Superior temporal gyrus (tissue), 1 donor: ENCODE data around the gene VSTM5.

Experiments used
- DNase-seq: peaks from one replicate; pipeline ENCODE4 v3.0.0-alpha.2; 2016; ENCODE audit errors: extremely low spot score

Gene VSTM5

GRCh38 chr11:93842461-93842860 lies 8.0 kb downstream of the VSTM5 start:
- no peak for DNase-seq

GRCh38 chr11:93842034-93842433 lies 8.4 kb downstream of the VSTM5 start:
- DNase-seq, result no peak

GRCh38 chr11:93841446-93841845 lies 9.0 kb downstream of the VSTM5 start:
- no peak for DNase-seq

GRCh38 chr11:93840981-93841380 lies 9.4 kb downstream of the VSTM5 start:
- no peak for DNase-seq

- DNase-seq, result no peak
Measured at GRCh38 chr11:93840180-93840579, 10.2 kb downstream of the VSTM5 start.

GRCh38 chr11:93838967-93839366 lies 11.5 kb downstream of the VSTM5 start:
- no peak for DNase-seq

GRCh38 chr11:93832780-93833179 lies 17.6 kb downstream of the VSTM5 start:
- DNase-seq, result no peak

- DNase-seq, result no peak
Measured at GRCh38 chr11:93831343-93832127, 18.9 kb downstream of the VSTM5 start.

- no peak for DNase-seq
Measured at GRCh38 chr11:93829598-93829997, 20.8 kb downstream of the VSTM5 start.

GRCh38 chr11:93827363-93827762 lies 23.1 kb downstream of the VSTM5 start:
- no peak for DNase-seq

GRCh38 chr11:93823210-93823609 lies 27.2 kb downstream of the VSTM5 start:
- no peak for DNase-seq

- DNase-seq, result no peak
Measured at GRCh38 chr11:93822359-93822758, 28.1 kb downstream of the VSTM5 start.

- DNase-seq, result no peak
Measured at GRCh38 chr11:93821617-93822016, 28.8 kb downstream of the VSTM5 start.

- no peak for DNase-seq
Measured at GRCh38 chr11:93820847-93821246, 29.6 kb downstream of the VSTM5 start.

- no peak for DNase-seq
Measured at GRCh38 chr11:93819966-93820695, 30.3 kb downstream of the VSTM5 start.

- no peak for DNase-seq
Measured at GRCh38 chr11:93817426-93818348, 32.7 kb downstream of the VSTM5 start.

- DNase-seq, result no peak
Measured at GRCh38 chr11:93814966-93815633, 35.3 kb downstream of the VSTM5 start.

GRCh38 chr11:93813974-93814373 lies 36.4 kb downstream of the VSTM5 start:
- no peak for DNase-seq

- no peak for DNase-seq
Measured at GRCh38 chr11:93807980-93808379, 42.4 kb downstream of the VSTM5 start.

GRCh38 chr11:93804879-93805278 lies 45.5 kb downstream of the VSTM5 start:
- DNase-seq, result no peak

- DNase-seq, result no peak
Measured at GRCh38 chr11:93801366-93801765, 49.1 kb downstream of the VSTM5 start.
